T-helper 2 cell treated with Interferon-gamma antibody and Interleukin-4, amounts not matched to agents 5 μg/mL and 100 μg/mL, for 36 hours (primary cell): ENCODE results near the gene TUBD1.
"Not testable (repeated sequence)": the region's sequence is repeated elsewhere in the genome, so short reads cannot be mapped to it uniquely, and the experiment has no call there.

Source experiments
- DNase-seq: peaks from one replicate; pipeline ENCODE4 v3.0.0; 2021; ENCODE audit warnings: low spot score
- H3K27ac Mint-ChIP-seq: one replicate; pipeline ENCODE4 v1.8.0; 2021; ENCODE audit warnings: mild to moderate bottlenecking, mixed read lengths
- H3K27me3 Mint-ChIP-seq: one replicate; pipeline ENCODE4 v1.8.0; 2021; ENCODE audit warnings: low read depth, mixed read lengths
- H3K36me3 Mint-ChIP-seq: one replicate; pipeline ENCODE4 v1.8.0; 2021; ENCODE audit warnings: low read depth, mixed read lengths
- H3K4me1 Mint-ChIP-seq: one replicate; pipeline ENCODE4 v1.8.0; 2021; ENCODE audit warnings: low read depth, mixed read lengths
- H3K4me3 Mint-ChIP-seq: one replicate; pipeline ENCODE4 v1.8.0; 2022; ENCODE audit warnings: mild to moderate bottlenecking, moderate library complexity, mixed read lengths
- H3K9me3 Mint-ChIP-seq: one replicate; pipeline ENCODE4 v1.8.0; 2021; ENCODE audit warnings: mixed read lengths

TUBD1 gene

DNA sequence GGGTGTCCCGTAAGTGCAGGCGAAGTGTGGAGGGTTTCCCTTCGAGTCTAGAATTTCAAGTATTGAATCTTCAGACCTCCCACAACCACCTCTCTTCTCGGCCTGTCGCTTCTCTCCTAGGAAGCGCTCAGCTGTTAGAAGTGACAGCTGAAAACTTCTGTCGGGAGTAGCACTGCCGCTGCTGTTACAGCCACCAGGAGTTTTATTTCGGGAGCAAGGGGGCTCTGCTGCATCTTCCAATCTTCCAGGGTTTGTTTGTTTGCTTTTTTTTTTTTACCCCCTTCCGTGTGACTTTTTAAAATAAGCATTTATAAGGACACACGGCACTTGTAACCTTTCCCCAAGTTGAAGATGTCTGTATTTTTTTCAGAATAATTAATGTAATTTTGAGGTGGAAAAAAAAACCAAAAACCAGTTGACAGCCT lies 945 bp upstream of the TUBD1 start:
- DNase-seq: no peak
- Mint-ChIP-seq H3K36me3 (peaks cover 14% of the 10 kb centered on the region), H3K27ac (peak overlapping the region; percentile 100), H3K9me3 (no peaks in the 10 kb centered on the region), H3K4me3 (peak overlapping the region; percentile 100), H3K4me1 (peaks cover 27% of the 10 kb centered on the region), H3K27me3 (no peaks in the 10 kb centered on the region)

DNA sequence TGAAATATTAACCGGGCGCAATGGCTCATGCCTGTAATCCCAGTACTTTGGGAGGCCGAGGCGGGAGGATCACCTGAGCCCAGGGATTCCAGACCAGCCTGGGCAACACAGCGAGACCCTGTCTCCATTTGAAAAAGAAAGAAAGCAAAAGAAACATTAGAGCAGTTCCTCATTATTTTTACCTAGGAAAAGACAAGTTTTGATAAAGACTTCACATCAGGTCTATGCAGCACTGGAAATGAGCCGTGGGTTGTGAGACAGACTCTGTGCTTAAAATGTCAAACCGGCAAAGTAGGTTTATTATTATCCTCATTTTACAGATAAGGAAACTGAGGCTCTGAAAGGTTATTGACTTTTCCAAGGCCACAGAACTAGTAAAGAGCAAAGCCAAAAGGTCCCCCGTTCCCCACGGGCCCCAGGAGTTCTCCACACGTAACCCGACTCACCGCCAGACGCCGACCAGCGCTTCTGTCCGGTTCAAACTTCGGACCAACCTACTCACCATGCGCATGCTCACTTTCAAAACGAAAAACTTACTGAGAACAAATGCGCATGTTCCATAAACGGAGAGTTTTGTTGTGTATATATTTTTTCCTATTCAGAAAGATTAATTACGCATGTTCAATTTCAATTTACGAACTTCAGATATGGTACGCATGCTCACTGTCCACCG lies 356 bp downstream of the TUBD1 start:
- DNase-seq: peak; percentile 13
- H3K4me3 Mint-ChIP-seq: peak overlapping the region; percentile 100
- H3K27me3 Mint-ChIP-seq: no peaks in the 10 kb centered on the region
- peaks cover 19% of the 10 kb centered on the region for H3K36me3 Mint-ChIP-seq
- no peaks in the 10 kb centered on the region for H3K9me3 Mint-ChIP-seq
- peak overlapping the region; percentile 100 for H3K27ac Mint-ChIP-seq
- peaks cover 29% of the 10 kb centered on the region for H3K4me1 Mint-ChIP-seq

DNA sequence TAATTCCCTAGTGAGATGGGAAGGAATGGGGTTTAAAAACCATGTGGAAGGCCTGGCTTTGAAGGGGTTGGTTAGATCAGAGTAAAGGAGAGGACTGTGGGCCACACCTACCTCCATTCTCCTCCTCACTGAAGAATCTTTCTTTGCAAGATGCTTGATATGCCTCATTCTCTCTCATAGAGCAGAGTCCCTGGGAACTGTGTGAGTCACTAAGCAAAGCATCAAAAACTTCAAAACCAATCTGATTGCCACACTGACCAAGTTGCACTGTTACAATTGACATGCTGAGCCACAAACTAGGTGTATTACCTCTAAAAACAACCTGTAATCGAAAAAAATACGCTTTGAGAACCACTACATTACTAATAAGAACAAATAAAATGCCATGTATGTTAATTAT lies 2.0 kb downstream of the TUBD1 start:
- Mint-ChIP-seq H3K9me3 (no peaks in the 10 kb centered on the region), H3K4me1 (peaks cover 25% of the 10 kb centered on the region)
- DNase-seq: peak; percentile 7

DNA sequence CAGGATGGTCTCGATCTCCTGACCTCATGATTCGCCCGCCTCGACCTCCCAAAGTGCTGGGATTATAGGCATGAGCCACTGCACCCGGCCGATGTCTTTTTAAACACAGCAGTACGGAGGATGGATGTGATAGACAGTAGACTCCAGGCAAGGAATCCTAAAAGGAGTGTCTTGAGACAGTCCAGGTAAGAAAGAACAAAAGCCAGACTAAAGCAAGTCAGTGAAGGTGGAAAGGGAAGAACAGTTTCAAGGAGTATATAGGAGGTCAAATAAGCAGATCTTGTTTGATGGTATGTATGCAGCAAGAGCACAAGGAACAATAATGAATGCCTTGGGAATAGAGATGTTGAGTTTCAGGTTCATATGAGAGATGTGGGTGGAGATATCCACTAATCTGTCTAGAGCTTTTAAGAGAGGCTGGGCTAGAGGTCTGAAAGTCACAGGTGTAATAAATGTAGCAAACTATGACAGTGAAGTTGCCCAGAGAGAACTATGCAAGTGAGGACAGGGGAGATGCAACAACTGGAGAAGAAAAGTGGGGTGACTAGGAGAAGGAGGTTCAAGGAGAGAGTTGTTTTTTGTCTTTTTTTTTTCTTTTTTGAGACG lies 4.5 kb downstream of the TUBD1 start:
- Mint-ChIP-seq H3K9me3 (no peaks in the 10 kb centered on the region), H3K36me3 (peaks cover 28% of the 10 kb centered on the region), H3K4me1 (peaks cover 17% of the 10 kb centered on the region), H3K27ac (peak overlapping the region; percentile 37), H3K4me3 (no peak overlapping the region), H3K27me3 (no peaks in the 10 kb centered on the region)
- no peak for DNase-seq

More for the DNA sequence above, 2.0 kb downstream of the TUBD1 start:
- Mint-ChIP-seq H3K27me3 (no peaks in the 10 kb centered on the region), H3K4me3 (peak overlapping the region; percentile 39), H3K36me3 (peaks cover 22% of the 10 kb centered on the region), H3K27ac (peak overlapping the region; percentile 8)

DNA sequence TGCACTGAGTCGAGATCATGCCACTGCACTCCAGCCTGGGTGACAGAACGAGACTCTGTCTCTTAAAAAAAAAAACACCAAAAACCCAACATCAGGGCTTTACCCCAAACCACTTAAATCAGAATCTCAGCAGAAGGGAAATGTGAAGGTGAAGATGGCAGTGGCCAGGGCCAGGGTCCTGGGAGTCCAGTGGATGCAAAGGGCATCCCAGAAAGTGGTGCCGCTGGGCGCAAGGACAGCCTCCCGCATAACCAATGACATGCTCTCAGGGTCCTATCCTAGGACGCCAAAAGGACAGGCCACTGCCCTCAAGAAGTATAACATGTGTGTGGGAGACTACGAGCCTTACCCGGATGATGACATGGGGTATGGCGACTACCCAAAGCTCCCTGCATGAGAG lies 7.9 kb downstream of the TUBD1 start:
- Mint-ChIP-seq H3K27ac (no peak overlapping the region), H3K27me3 (no peaks in the 10 kb centered on the region), H3K4me3 (no peak overlapping the region), H3K9me3 (no peaks in the 10 kb centered on the region), H3K4me1 (peaks cover 8% of the 10 kb centered on the region), H3K36me3 (peaks cover 27% of the 10 kb centered on the region)
- no peak for DNase-seq

DNA sequence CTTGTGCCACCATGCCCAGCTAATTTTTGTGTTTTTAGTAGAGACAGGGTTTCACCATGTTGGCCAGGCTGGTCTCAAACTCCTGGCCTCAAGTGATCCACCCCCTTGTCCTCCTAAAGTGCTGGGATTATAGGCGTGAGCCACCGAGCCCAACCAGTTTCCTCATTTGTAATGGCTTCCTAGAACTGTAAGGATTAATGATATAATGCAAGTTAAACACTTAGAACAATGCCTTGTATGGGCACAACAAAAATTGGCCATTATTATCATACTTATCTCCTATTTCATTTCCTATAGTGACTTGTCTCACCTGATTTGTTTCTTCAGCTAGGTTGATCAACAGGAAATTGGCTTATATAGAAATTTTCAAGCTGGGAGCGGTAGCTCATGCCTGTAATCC lies 14.1 kb downstream of the TUBD1 start:
- no peak for DNase-seq
- no peaks in the 10 kb centered on the region for H3K27me3 Mint-ChIP-seq
- no peak overlapping the region for H3K27ac Mint-ChIP-seq
- H3K4me1 Mint-ChIP-seq: no peaks in the 10 kb centered on the region
- H3K36me3 Mint-ChIP-seq: peaks cover 26% of the 10 kb centered on the region
- no peak overlapping the region for H3K4me3 Mint-ChIP-seq
- H3K9me3 Mint-ChIP-seq: no peaks in the 10 kb centered on the region

DNA sequence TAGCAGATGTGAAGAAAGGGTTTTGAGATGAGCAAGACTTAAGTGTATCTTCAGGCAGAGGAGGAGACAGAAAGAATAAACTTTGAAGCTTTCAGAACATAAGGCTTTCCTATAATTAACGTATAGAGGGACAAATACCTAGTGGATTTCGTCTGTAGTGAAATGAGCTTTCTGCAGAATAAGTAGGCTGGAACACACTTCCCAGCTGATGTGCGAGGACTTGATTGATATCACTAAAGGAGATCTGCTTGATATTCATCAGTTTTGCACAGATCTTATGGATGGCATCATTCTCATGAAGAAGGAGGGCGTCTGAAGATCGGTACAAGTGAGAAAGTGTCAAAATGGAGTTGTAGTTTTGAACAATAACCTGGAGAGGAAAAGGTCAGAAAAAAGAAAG lies 14.8 kb downstream of the TUBD1 start:
- Mint-ChIP-seq H3K27ac (no peak overlapping the region), H3K27me3 (no peaks in the 10 kb centered on the region), H3K4me1 (no peaks in the 10 kb centered on the region), H3K4me3 (no peak overlapping the region), H3K36me3 (peaks cover 26% of the 10 kb centered on the region), H3K9me3 (no peaks in the 10 kb centered on the region)
- DNase-seq: no peak

- DNase-seq: no peak
- Mint-ChIP-seq H3K27me3 (no peaks in the 10 kb centered on the region), H3K27ac (no peak overlapping the region), H3K9me3 (no peaks in the 10 kb centered on the region), H3K36me3 (peaks cover 32% of the 10 kb centered on the region), H3K4me3 (no peak overlapping the region), H3K4me1 (no peaks in the 10 kb centered on the region)
These were observed 16.6 kb downstream of the TUBD1 start for GRCh38 chr17:59876107-59876506.

GRCh38 chr17:59874376-59874775 lies 18.4 kb downstream of the TUBD1 start:
- no peak overlapping the region for H3K4me3 Mint-ChIP-seq
- DNase-seq: no peak
- H3K36me3 Mint-ChIP-seq: peaks cover 28% of the 10 kb centered on the region
- H3K27me3 Mint-ChIP-seq: no peaks in the 10 kb centered on the region
- no peaks in the 10 kb centered on the region for H3K4me1 Mint-ChIP-seq
- no peak overlapping the region for H3K27ac Mint-ChIP-seq
- no peaks in the 10 kb centered on the region for H3K9me3 Mint-ChIP-seq

- not testable (repeated sequence) for H3K4me3 Mint-ChIP-seq, H3K27ac Mint-ChIP-seq, H3K27me3 Mint-ChIP-seq, H3K4me1 Mint-ChIP-seq, DNase-seq, H3K9me3 Mint-ChIP-seq
- peaks cover 28% of the 10 kb centered on the region for H3K36me3 Mint-ChIP-seq
These were observed 19.3 kb downstream of the TUBD1 start for GRCh38 chr17:59873414-59873813.

- no peak overlapping the region for H3K4me3 Mint-ChIP-seq
- no peaks in the 10 kb centered on the region for H3K27me3 Mint-ChIP-seq
- DNase-seq: no peak
- no peaks in the 10 kb centered on the region for H3K9me3 Mint-ChIP-seq
- H3K27ac Mint-ChIP-seq: peak overlapping the region; percentile 34
- peaks cover 20% of the 10 kb centered on the region for H3K36me3 Mint-ChIP-seq
- no peaks in the 10 kb centered on the region for H3K4me1 Mint-ChIP-seq
These were observed 20.4 kb downstream of the TUBD1 start for GRCh38 chr17:59872351-59872750.

DNA sequence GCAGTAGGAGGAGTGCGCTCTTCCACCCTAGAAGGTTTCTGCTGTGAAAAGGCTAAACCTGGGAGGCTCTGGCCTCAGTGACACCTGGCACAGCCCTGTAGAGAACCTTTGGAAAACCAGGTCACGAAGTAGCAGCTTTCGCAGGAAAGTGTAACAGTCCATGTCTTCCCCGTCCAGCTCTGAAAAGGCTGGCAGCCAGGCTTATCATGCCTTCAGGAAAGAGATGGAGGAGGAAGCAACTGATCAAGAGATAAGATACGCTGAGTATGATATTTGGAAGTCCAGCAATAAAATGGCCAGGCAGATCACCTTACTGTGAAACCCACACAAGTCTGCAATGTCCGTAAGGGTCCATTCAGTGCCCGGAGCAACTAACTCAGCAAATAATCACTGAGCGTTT lies 22.3 kb downstream of the TUBD1 start:
- no peaks in the 10 kb centered on the region for H3K9me3 Mint-ChIP-seq
- DNase-seq: no peak
- no peak overlapping the region for H3K4me3 Mint-ChIP-seq
- H3K27me3 Mint-ChIP-seq: no peaks in the 10 kb centered on the region
- no peak overlapping the region for H3K27ac Mint-ChIP-seq
- peaks cover 14% of the 10 kb centered on the region for H3K36me3 Mint-ChIP-seq
- no peaks in the 10 kb centered on the region for H3K4me1 Mint-ChIP-seq

- Mint-ChIP-seq H3K4me3 (no peak overlapping the region), H3K36me3 (peaks cover 15% of the 10 kb centered on the region), H3K27ac (no peak overlapping the region), H3K9me3 (no peaks in the 10 kb centered on the region), H3K4me1 (no peaks in the 10 kb centered on the region), H3K27me3 (no peaks in the 10 kb centered on the region)
- DNase-seq: no peak
These were observed 22.9 kb downstream of the TUBD1 start for GRCh38 chr17:59869941-59870218.

DNA sequence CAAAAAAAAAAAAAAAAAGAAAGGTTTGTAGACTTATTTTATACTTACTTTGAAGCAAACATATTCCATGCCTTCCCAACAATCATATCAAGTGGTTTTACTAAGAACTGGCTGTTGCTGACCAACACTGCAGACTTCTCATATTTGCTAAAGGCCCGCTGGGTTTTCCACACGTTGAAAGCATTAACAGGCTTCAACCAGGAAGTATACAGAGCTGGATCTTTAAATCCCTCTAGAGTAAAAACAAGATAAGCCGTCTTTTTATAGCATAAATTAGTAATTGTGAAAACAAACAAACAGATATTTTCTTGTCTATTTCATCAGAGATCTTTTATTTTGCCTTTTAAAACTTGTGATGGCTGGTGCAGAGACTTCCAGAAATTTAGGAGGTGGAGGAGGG lies 29.1 kb downstream of the TUBD1 start:
- Mint-ChIP-seq H3K27me3 (no peaks in the 10 kb centered on the region), H3K4me1 (peaks cover 4% of the 10 kb centered on the region), H3K4me3 (no peak overlapping the region), H3K9me3 (no peaks in the 10 kb centered on the region), H3K36me3 (peaks cover 20% of the 10 kb centered on the region), H3K27ac (no peak overlapping the region)
- DNase-seq: no peak

DNA sequence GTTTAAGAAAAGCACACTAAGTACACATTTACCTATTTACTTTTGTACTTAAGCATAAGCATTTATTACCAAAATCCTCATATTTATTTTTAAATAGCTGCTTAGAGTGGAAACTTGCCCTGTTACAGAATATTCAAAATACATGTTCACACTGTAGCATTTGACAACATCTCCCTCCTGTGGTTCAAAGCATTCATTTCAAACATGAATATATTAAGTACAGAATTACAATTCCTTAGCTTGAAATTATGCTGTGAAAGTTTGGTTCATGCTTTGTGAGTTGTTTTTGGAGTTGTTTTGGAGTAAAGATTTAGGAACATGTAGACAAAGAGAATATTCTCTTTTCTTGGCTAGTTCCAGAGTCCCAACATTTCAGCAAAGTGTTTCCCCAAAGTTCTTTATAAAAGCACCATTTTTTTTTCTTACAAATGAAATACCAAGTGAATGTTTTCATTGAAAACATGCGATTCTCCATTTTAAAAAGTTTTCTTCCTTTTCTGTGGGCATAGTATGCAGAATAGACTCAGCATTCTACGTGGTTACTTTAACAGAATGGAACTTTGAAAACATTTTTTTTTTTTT lies 33.2 kb downstream of the TUBD1 start:
- no peak for DNase-seq

More for the DNA sequence above, 33.2 kb downstream of the TUBD1 start:
- peaks cover 18% of the 10 kb centered on the region for H3K36me3 Mint-ChIP-seq
- no peaks in the 10 kb centered on the region for H3K27me3 Mint-ChIP-seq
- peaks cover 13% of the 10 kb centered on the region for H3K4me1 Mint-ChIP-seq
- H3K4me3 Mint-ChIP-seq: no peak overlapping the region
- no peak overlapping the region for H3K27ac Mint-ChIP-seq
- no peaks in the 10 kb centered on the region for H3K9me3 Mint-ChIP-seq
